ENCODE results near the gene GVQW3.

GVQW3 gene

GRCh38 chr11:76380159-76380976 is 755 bp upstream of the GVQW3 start:
- ChIA-PET CTCF (no interaction called here), POLR2A (interaction anchor here (0.7 kb wide), 1 partner anchor 133 kb away, joined by 5 read pairs; no protein-coding TSS in a partner anchor)
- DNase-seq (ENCODE audit: extremely low spot score), result peak; percentile 52
- TF ChIP-seq, protein P1, sequence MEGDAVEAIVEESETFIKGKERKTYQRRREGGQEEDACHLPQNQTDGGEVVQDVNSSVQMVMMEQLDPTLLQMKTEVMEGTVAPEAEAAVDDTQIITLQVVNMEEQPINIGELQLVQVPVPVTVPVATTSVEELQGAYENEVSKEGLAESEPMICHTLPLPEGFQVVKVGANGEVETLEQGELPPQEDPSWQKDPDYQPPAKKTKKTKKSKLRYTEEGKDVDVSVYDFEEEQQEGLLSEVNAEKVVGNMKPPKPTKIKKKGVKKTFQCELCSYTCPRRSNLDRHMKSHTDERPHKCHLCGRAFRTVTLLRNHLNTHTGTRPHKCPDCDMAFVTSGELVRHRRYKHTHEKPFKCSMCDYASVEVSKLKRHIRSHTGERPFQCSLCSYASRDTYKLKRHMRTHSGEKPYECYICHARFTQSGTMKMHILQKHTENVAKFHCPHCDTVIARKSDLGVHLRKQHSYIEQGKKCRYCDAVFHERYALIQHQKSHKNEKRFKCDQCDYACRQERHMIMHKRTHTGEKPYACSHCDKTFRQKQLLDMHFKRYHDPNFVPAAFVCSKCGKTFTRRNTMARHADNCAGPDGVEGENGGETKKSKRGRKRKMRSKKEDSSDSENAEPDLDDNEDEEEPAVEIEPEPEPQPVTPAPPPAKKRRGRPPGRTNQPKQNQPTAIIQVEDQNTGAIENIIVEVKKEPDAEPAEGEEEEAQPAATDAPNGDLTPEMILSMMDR (IDR thresholded peaks at IDR 0.05; ENCODE audit: control extremely low read depth, extremely low read depth, low read depth, missing control alignments), result no peak

DNA sequence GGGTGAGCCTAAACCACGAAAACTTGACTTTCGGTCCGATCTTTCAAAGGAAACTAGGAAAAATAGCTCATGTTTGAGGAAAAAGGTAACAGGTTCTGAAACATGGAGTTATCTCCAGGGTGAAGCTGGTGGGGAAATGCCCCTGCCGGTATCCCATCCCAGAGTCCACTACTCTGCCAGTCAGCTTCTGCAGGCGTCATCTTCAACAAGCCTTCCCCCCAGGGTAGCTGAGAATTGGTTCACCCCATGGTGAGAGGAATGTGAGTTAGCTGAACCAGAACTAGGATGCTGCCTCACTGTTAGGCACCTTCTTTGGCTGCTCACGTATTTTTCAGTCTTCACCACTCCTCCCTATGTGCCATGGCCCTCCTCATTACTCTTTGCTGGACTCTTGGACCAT is 1.1 kb downstream of the GVQW3 start:
- POLR2A ChIA-PET, result no interaction called here
- TF ChIP-seq, protein P1 (IDR thresholded peaks at IDR 0.05; ENCODE audit: control extremely low read depth, extremely low read depth, low read depth, missing control alignments), result no peak
- CTCF ChIA-PET, result interaction anchor here (1.0 to 1.2 kb wide), 2 partner anchors 10 to 12 kb away, joined by 3 read pairs; no protein-coding TSS in a partner anchor
- no peak for DNase-seq (ENCODE audit: extremely low spot score)

GRCh38 chr11:76385903-76386302 is 4.8 kb downstream of the GVQW3 start:
- ChIA-PET POLR2A (no interaction called here), CTCF (no interaction called here)
- TF ChIP-seq, protein P1 (IDR thresholded peaks at IDR 0.05; ENCODE audit: control extremely low read depth, extremely low read depth, low read depth, missing control alignments), result no peak
- DNase-seq (ENCODE audit: extremely low spot score), result no peak

DNA sequence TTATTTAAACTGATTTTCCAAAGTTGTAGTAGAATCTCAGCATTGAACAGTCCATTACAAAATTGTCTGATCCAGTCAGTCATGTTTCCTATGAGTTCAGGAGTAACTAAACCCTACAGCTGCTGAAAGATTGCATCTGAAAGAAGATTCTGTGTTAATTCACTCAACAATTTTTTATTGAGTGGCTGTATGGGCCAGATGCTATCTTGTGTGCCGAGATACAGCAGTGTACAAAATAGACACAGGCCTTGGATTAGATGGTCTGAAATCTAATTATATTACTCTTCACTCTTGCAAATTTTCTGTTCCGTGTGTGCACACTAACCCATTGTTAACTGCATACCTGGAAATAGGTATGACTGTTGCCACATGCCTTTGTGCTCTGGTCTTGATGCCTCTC is 7.3 kb downstream of the GVQW3 start:
- CTCF ChIA-PET, result interaction anchor here (1.2 to 1.5 kb wide), 2 partner anchors 9 to 24 kb away, joined by 3 read pairs; no protein-coding TSS in a partner anchor
- POLR2A ChIA-PET, result no interaction called here
- TF ChIP-seq, protein P1 (IDR thresholded peaks at IDR 0.05; ENCODE audit: control extremely low read depth, extremely low read depth, low read depth, missing control alignments), result no peak
- DNase-seq (ENCODE audit: extremely low spot score), result no peak

GRCh38 chr11:76391021-76391420 is 9.9 kb downstream of the GVQW3 start:
- CTCF ChIA-PET, result no interaction called here
- POLR2A ChIA-PET, result interaction anchor here (0.7 kb wide), 1 partner anchor 1042 kb away, joined by 3 read pairs; no protein-coding TSS in a partner anchor

DNA sequence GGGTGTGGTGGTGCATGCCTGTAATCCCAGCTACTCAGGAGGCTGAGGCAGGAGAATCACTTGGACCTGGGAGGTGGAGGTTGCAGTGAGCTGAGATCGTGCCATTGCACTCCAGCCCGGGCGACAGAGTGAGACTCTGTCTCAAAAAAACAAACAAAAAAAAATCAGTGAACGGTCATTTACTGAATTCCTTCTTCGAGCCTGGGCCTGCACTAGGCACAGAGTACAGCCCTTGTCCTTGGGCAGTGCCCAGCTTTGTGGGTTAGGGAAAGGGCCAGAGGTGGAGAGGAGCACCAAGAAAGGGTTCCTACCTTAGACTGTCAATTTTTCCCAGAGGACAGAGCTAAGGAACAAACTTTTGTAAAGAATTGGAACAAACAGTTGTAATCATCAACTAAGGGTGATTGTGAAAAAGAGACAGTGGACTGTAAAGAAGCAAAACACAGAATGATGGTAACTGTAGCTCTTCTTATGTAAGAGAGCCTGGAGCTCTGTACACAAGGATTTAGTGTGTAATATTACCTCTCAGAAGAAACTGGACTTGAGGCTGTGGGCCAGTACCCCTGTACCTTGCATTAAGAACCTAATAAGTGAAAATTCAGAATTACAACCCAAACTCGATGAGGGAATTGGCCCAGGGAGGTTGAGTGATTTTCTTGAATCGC is 10.8 kb downstream of the GVQW3 start:
- ChIA-PET POLR2A (no interaction called here), CTCF (interaction anchor here (1.0 kb wide), 1 partner anchor 10 kb away, joined by 3 read pairs; no protein-coding TSS in a partner anchor)
- no peak for DNase-seq (ENCODE audit: extremely low spot score)
- TF ChIP-seq, protein P1 (IDR thresholded peaks at IDR 0.05; ENCODE audit: control extremely low read depth, extremely low read depth, low read depth, missing control alignments), result no peak

More at GRCh38 chr11:76391021-76391420, 9.9 kb downstream of the GVQW3 start:
- TF ChIP-seq, protein P1 (IDR thresholded peaks at IDR 0.05; ENCODE audit: control extremely low read depth, extremely low read depth, low read depth, missing control alignments), result no peak
- DNase-seq (ENCODE audit: extremely low spot score), result no peak

All from GM10248 (cell line).